ENCODE measurements around the gene TKT.

Gene TKT

GRCh38 chr3:53200501-53201498, 55.0 kb downstream of the TKT start:
- H2BK15ac ChIP-seq (ENCODE audit: low read depth, poor library complexity, severe bottlenecking) = no peak overlapping the region
- no peak overlapping the region for H3K4me3 ChIP-seq (ENCODE audit: insufficient read depth in 1 of 2, low read depth in 1 of 2, low read length in 2 of 2)
- no peak overlapping the region for H3K4me2 ChIP-seq (ENCODE audit: low read length, poor library complexity, severe bottlenecking)
- no peak overlapping the region for H2AK5ac ChIP-seq (ENCODE audit: low read length, severe bottlenecking)
- no peaks in the 10 kb centered on the region for H3K27me3 ChIP-seq (ENCODE audit: control insufficient read depth in 1 of 2, insufficient read depth in 1 of 2, low read length in 2 of 2)
- H4K91ac ChIP-seq (ENCODE audit: low read length) = no peak overlapping the region
- H3K36me3 ChIP-seq (ENCODE audit: control insufficient read depth in 1 of 2, insufficient read depth in 2 of 2, low read depth in 1 of 2, low read length in 2 of 2) = no peaks in the 10 kb centered on the region
- WGBS = 95% methylated on average over 18 of the region's 19 CpGs
- no peak overlapping the region for H3K9ac ChIP-seq (ENCODE audit: low read length)
- H2BK12ac ChIP-seq (ENCODE audit: low read length in 2 of 2) = no peak overlapping the region
- H3K79me1 ChIP-seq (replicated peaks; ENCODE audit: low read length, poor library complexity, severe bottlenecking) = no peaks in the 10 kb centered on the region
- no peak overlapping the region for H2AFZ ChIP-seq (ENCODE audit: low read depth, low read length)
- H3K18ac ChIP-seq (ENCODE audit: low read depth in 1 of 2, low read length in 2 of 2) = no peak overlapping the region
- no peak overlapping the region for H4K8ac ChIP-seq (ENCODE audit: low read length)
- H3K23ac ChIP-seq (ENCODE audit: low read length in 2 of 2) = no peak overlapping the region
- H3K4ac ChIP-seq (ENCODE audit: low read depth in 1 of 2, low read length in 2 of 2) = no peak overlapping the region
- H2BK120ac ChIP-seq (ENCODE audit: low read depth, low read length) = no peak overlapping the region
- no peak overlapping the region for H2BK5ac ChIP-seq (ENCODE audit: low read depth, low read length, poor library complexity, severe bottlenecking)
- H3K4me1 ChIP-seq (ENCODE audit: control insufficient read depth, insufficient read depth, low read depth, low read length) = peaks cover 9% of the 10 kb centered on the region
- H3K27ac ChIP-seq (ENCODE audit: low read length, poor library complexity, severe bottlenecking) = no peak overlapping the region
- no peaks in the 10 kb centered on the region for H3K9me3 ChIP-seq (ENCODE audit: control insufficient read depth, low read length)
- DNase-seq = no peak
- H3K14ac ChIP-seq (ENCODE audit: low read length in 2 of 2) = no peak overlapping the region

GRCh38 chr3:53199834-53200233, 56.0 kb downstream of the TKT start:
- Histone ChIP-seq H3K18ac (ENCODE audit: low read depth in 1 of 2, low read length in 2 of 2) (no peak overlapping the region), H3K27me3 (ENCODE audit: control insufficient read depth in 1 of 2, insufficient read depth in 1 of 2, low read length in 2 of 2) (no peaks in the 10 kb centered on the region), H2BK5ac (ENCODE audit: low read depth, low read length, poor library complexity, severe bottlenecking) (no peak overlapping the region), H3K36me3 (ENCODE audit: control insufficient read depth in 1 of 2, insufficient read depth in 2 of 2, low read depth in 1 of 2, low read length in 2 of 2) (no peaks in the 10 kb centered on the region), H4K91ac (ENCODE audit: low read length) (no peak overlapping the region), H3K4ac (ENCODE audit: low read depth in 1 of 2, low read length in 2 of 2) (no peak overlapping the region), H2BK120ac (ENCODE audit: low read depth, low read length) (no peak overlapping the region), H3K23ac (ENCODE audit: low read length in 2 of 2) (no peak overlapping the region), H2BK12ac (ENCODE audit: low read length in 2 of 2) (no peak overlapping the region), H4K8ac (ENCODE audit: low read length) (no peak overlapping the region), H3K14ac (ENCODE audit: low read length in 2 of 2) (no peak overlapping the region), H3K4me3 (ENCODE audit: insufficient read depth in 1 of 2, low read depth in 1 of 2, low read length in 2 of 2) (no peak overlapping the region), H3K4me1 (ENCODE audit: control insufficient read depth, insufficient read depth, low read depth, low read length) (peaks cover 11% of the 10 kb centered on the region), H2AK5ac (ENCODE audit: low read length, severe bottlenecking) (no peak overlapping the region), H3K4me2 (ENCODE audit: low read length, poor library complexity, severe bottlenecking) (no peak overlapping the region), H2AFZ (ENCODE audit: low read depth, low read length) (no peak overlapping the region), H2BK15ac (ENCODE audit: low read depth, poor library complexity, severe bottlenecking) (no peak overlapping the region), H3K79me1 (replicated peaks; ENCODE audit: low read length, poor library complexity, severe bottlenecking) (no peaks in the 10 kb centered on the region), H3K9me3 (ENCODE audit: control insufficient read depth, low read length) (no peaks in the 10 kb centered on the region), H3K27ac (ENCODE audit: low read length, poor library complexity, severe bottlenecking) (no peak overlapping the region), H3K9ac (ENCODE audit: low read length) (no peak overlapping the region)
- DNase-seq = no peak
- WGBS = 90% methylated on average over 3 of the region's 3 CpGs

- H3K4ac ChIP-seq (ENCODE audit: low read depth in 1 of 2, low read length in 2 of 2) = no peak overlapping the region
- H3K79me1 ChIP-seq (replicated peaks; ENCODE audit: low read length, poor library complexity, severe bottlenecking) = no peaks in the 10 kb centered on the region
- H3K14ac ChIP-seq (ENCODE audit: low read length in 2 of 2) = no peak overlapping the region
- H2BK15ac ChIP-seq (ENCODE audit: low read depth, poor library complexity, severe bottlenecking) = no peak overlapping the region
- no peak overlapping the region for H3K23ac ChIP-seq (ENCODE audit: low read length in 2 of 2)
- WGBS = 78% methylated on average over 5 of the region's 7 CpGs
- no peak overlapping the region for H3K9ac ChIP-seq (ENCODE audit: low read length)
- H3K4me3 ChIP-seq (ENCODE audit: insufficient read depth in 1 of 2, low read depth in 1 of 2, low read length in 2 of 2) = no peak overlapping the region
- no peak overlapping the region for H2AFZ ChIP-seq (ENCODE audit: low read depth, low read length)
- no peak overlapping the region for H2BK120ac ChIP-seq (ENCODE audit: low read depth, low read length)
- H4K91ac ChIP-seq (ENCODE audit: low read length) = no peak overlapping the region
- H3K4me1 ChIP-seq (ENCODE audit: control insufficient read depth, insufficient read depth, low read depth, low read length) = peaks cover 19% of the 10 kb centered on the region
- H3K36me3 ChIP-seq (ENCODE audit: control insufficient read depth in 1 of 2, insufficient read depth in 2 of 2, low read depth in 1 of 2, low read length in 2 of 2) = no peaks in the 10 kb centered on the region
- H3K27me3 ChIP-seq (ENCODE audit: control insufficient read depth in 1 of 2, insufficient read depth in 1 of 2, low read length in 2 of 2) = no peaks in the 10 kb centered on the region
- no peak for DNase-seq
- no peak overlapping the region for H2AK5ac ChIP-seq (ENCODE audit: low read length, severe bottlenecking)
- no peak overlapping the region for H4K8ac ChIP-seq (ENCODE audit: low read length)
- H3K27ac ChIP-seq (ENCODE audit: low read length, poor library complexity, severe bottlenecking) = no peak overlapping the region
- no peak overlapping the region for H3K4me2 ChIP-seq (ENCODE audit: low read length, poor library complexity, severe bottlenecking)
- no peak overlapping the region for H2BK5ac ChIP-seq (ENCODE audit: low read depth, low read length, poor library complexity, severe bottlenecking)
- no peaks in the 10 kb centered on the region for H3K9me3 ChIP-seq (ENCODE audit: control insufficient read depth, low read length)
- no peak overlapping the region for H3K18ac ChIP-seq (ENCODE audit: low read depth in 1 of 2, low read length in 2 of 2)
- no peak overlapping the region for H2BK12ac ChIP-seq (ENCODE audit: low read length in 2 of 2)
These were observed 56.8 kb downstream of the TKT start for GRCh38 chr3:53198996-53199395.

- Histone ChIP-seq H3K27me3 (ENCODE audit: control insufficient read depth in 1 of 2, insufficient read depth in 1 of 2, low read length in 2 of 2) (no peaks in the 10 kb centered on the region), H3K4me2 (ENCODE audit: low read length, poor library complexity, severe bottlenecking) (no peak overlapping the region), H2BK15ac (ENCODE audit: low read depth, poor library complexity, severe bottlenecking) (no peak overlapping the region), H2BK120ac (ENCODE audit: low read depth, low read length) (no peak overlapping the region), H3K36me3 (ENCODE audit: control insufficient read depth in 1 of 2, insufficient read depth in 2 of 2, low read depth in 1 of 2, low read length in 2 of 2) (peaks cover 0 to 3% of the 10 kb centered on the region in 2 experiments), H2AFZ (ENCODE audit: low read depth, low read length) (no peak overlapping the region), H2AK5ac (ENCODE audit: low read length, severe bottlenecking) (no peak overlapping the region), H2BK12ac (ENCODE audit: low read length in 2 of 2) (no peak overlapping the region), H3K4me1 (ENCODE audit: control insufficient read depth, insufficient read depth, low read depth, low read length) (peaks cover 24% of the 10 kb centered on the region), H3K79me1 (replicated peaks; ENCODE audit: low read length, poor library complexity, severe bottlenecking) (no peaks in the 10 kb centered on the region), H3K9me3 (ENCODE audit: control insufficient read depth, low read length) (no peaks in the 10 kb centered on the region), H3K27ac (ENCODE audit: low read length, poor library complexity, severe bottlenecking) (no peak overlapping the region), H4K8ac (ENCODE audit: low read length) (no peak overlapping the region), H3K14ac (ENCODE audit: low read length in 2 of 2) (no peak overlapping the region), H3K4me3 (ENCODE audit: insufficient read depth in 1 of 2, low read depth in 1 of 2, low read length in 2 of 2) (no peak overlapping the region), H2BK5ac (ENCODE audit: low read depth, low read length, poor library complexity, severe bottlenecking) (no peak overlapping the region), H3K4ac (ENCODE audit: low read depth in 1 of 2, low read length in 2 of 2) (no peak overlapping the region), H3K9ac (ENCODE audit: low read length) (no peak overlapping the region), H3K23ac (ENCODE audit: low read length in 2 of 2) (no peak overlapping the region), H4K91ac (ENCODE audit: low read length) (no peak overlapping the region), H3K18ac (ENCODE audit: low read depth in 1 of 2, low read length in 2 of 2) (no peak overlapping the region)
- no peak for DNase-seq
- 66% methylated on average over 10 of the region's 10 CpGs for WGBS
These were observed 57.4 kb downstream of the TKT start for GRCh38 chr3:53198256-53198977.
